Amniotic stem cell (primary cell): ENCODE data around the gene ADCY10.
"Not testable (repeated sequence)": the region's sequence is repeated elsewhere in the genome, so short reads cannot be mapped to it uniquely, and the experiment has no call there.

Source experiments
- DNase-seq: peaks from one replicate; lab custom pipeline; 2025; lab: John Stamatoyannopoulos, UW

Gene ADCY10

DNA sequence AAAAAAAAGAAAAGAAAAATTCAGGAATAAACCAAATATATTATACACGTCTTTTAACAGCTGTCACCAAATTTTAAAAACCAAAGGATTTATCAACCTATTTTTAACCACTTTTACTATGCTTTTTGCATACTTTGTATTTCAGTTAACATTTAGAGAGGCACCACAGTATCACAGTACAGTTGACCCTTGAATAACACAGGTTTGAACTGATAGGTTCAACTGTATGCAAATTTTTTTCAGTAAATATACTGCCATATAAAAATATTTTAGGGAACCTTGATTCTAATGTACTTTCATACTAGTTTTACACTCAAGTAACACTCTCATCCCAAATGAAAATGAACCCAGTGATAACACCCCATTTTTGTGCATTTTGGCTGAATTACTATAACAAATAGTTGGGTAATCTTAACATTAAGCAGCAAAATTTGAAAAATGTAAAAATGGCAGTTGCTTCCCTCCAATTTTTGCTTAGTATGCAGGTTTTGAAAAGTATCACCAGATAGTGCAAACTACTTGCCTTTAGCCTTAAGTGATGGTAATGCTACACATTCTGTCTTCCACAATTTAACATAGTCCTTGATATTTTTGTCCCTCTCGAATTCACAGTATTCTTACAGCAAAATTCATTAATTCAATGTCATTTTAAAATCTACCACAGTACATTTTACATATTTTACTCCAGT, 10.8 kb upstream of the ADCY10 start:
- no peak for DNase-seq

DNA sequence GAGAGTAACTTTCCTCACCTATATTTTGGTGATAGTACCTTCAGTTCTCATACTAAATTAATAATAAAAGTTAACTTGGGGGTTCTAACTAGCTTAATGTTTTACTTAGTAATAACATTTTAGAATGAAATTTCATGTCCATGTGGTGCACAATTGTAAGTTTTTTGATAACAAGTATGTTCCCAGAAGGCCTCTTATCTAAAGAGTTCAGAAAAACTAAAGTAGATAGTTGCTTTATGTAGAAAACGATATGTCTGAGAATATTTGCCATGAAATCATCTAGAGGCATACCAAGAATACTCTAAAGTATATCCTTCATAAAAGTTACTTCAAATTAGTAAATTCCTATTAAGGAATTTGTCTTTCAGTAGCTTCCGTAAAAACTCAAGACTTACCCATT, 10.2 kb upstream of the ADCY10 start:
- DNase-seq, result no peak

GRCh38 chr1:167923324-167924056, 9.6 kb upstream of the ADCY10 start:
- DNase-seq, result no peak

- DNase-seq, result peak; percentile 4
Observed at GRCh38 chr1:167922611-167923074, 8.7 kb upstream of the ADCY10 start.

DNA sequence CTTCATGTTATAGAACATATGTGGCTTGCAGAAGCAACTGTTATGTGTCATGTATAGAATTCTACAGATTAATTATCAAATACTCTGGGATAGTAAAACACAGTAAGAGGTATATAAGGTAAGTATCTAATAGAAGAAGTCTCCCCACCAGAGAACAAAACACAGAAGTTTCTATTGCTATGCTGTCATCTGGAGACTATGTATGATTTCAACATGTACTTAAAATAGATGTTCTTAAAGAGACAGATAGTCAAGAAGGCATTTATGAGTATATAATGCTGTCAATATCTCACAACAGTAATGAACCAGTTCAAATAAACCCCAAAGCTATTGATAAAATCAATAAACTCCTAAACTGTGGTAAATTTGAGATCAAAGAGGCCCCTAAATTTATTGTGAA, 8.1 kb upstream of the ADCY10 start:
- DNase-seq, result no peak

- no peak for DNase-seq
Observed at GRCh38 chr1:167916766-167917511, 3.0 kb upstream of the ADCY10 start.

- DNase-seq, result no peak
Observed at GRCh38 chr1:167915569-167915968, 1.6 kb upstream of the ADCY10 start.

DNA sequence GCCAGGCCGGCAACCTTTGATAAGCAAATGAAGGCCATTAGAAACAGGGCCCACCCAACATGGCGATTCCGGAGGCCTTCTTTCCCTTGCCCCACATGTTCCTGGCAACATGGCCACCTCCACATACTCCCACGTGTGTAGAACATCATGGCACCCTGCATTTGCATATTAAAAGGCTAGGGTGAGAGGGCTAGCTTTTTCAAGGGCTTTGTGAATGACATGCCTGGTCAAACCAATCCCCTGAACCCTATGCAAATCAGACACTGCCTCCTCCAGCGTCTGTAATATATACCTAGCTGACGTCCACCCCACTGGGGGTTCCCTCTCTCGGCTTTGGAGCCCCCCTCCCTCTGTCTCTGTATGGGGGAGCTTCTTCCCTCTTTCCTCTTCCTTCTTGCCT, 1.6 kb downstream of the ADCY10 start:
- DNase-seq, result no peak

GRCh38 chr1:167911413-167911812, 2.5 kb downstream of the ADCY10 start:
- DNase-seq, result no peak

GRCh38 chr1:167910530-167910929, 3.4 kb downstream of the ADCY10 start:
- no peak for DNase-seq

DNA sequence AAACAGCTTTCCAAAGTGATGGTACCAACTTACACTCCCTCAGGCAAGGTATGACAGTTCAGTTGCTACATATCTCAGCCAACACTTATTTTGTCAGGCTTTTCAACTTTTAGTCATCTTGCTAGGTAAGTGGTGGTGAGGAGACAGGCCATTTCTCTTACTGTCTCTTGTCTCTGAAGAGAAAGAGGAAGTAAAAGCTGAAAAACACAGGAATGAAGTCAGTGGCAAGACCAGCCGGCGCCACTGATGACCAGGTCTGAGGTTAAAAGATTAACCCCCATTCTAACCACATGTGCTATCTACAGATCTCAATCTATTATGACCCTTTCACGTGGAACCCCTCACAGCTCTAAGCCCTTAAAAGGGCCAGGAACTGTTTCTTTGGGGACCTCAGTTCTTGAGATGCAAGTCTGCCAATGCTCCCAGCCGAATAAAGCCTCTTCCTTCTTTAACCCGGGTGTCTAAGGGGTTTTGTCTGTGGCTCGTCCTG, 4.2 kb downstream of the ADCY10 start:
- no peak for DNase-seq

DNA sequence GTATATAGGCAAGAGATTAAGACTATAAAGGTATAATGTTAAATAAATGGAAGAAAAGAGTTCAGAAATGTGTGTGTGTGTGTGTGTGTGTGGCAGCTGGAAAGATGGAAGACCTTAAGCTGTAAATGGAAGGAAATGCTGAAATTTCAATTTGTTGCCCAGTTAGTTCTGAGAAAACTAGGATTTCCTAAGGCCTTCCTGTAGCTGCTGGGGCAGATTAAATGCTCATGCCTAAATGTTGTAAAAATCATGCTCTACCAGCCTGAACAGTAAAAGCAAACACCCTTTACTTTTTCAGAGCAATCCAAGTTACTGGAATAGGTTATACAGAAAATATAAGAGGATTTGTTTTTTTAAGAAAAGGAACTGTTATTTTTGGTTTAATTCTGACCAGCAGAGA, 8.3 kb downstream of the ADCY10 start:
- no peak for DNase-seq

GRCh38 chr1:167905182-167905581, 8.8 kb downstream of the ADCY10 start:
- no peak for DNase-seq

GRCh38 chr1:167904652-167905130, 9.2 kb downstream of the ADCY10 start:
- DNase-seq, result no peak

GRCh38 chr1:167900907-167901306, 13.0 kb downstream of the ADCY10 start:
- DNase-seq, result no peak

DNA sequence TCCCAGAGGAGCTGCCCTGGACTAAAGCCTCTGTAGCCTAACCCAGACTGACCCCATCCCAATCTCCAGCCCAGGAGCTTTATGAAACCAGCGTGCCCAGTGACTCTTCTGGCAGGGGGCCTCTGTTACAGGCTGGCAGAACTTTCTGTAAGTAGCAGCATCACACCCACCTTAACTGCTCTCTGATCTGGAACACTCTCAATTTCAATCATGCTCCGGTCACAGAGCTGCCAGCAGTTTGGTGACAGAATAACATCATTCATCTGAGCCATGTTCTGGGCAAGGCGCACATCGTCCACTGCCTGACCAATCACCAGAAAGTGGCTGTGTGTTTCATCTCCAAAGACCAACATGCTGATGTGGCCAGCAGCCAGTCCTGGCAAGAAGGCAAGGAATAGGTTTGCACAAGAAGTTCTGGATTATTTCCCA, 14.7 kb downstream of the ADCY10 start:
- no peak for DNase-seq

GRCh38 chr1:167898578-167899222, 15.2 kb downstream of the ADCY10 start:
- no peak for DNase-seq

- no peak for DNase-seq
Observed at GRCh38 chr1:167893798-167894197, 20.1 kb downstream of the ADCY10 start.

GRCh38 chr1:167890400-167890799, 23.5 kb downstream of the ADCY10 start:
- no peak for DNase-seq

GRCh38 chr1:167887187-167887586, 26.7 kb downstream of the ADCY10 start:
- not testable (repeated sequence) for DNase-seq

- no peak for DNase-seq
Observed at GRCh38 chr1:167882376-167882775, 31.6 kb downstream of the ADCY10 start.

DNA sequence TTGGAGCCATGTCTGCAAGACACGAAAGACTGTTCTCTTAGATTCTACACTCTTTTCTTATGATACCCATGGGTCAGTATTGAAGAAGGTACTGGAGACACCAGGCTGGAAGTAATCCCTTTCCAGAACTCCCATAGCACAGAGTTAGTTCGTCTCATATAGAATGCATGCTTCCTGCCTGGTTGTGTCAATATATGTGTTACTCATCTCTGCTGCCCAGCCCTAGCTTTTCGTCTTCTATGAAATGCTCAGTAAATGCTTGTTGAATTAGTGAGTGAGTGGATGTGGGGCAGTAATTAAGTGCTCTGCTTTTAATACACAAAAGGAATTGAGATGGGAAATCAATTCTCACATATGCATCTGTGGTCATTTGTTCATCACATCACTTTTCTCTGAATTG, 32.1 kb downstream of the ADCY10 start:
- no peak for DNase-seq
